Measurements from ENCODE around the gene DMXL1.

DNA sequence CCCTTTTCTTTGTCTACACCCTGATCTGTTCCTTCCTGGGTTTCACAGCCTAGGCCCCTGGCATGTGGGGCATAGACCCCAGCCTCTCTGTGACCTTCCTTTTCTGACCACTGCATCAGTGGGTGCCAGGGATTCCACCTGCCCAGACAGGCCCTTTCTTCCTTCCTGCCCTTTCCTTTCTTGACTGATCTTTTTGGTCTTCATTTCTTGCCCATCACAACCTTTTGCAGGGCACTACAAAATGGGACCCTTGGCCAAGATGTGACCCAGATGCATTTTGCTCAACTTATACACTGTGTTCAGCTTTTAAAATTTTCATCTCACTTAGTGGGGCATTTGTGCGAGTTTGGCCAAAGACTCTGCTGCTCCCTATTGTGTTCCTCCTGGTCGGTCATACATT lies 211.7 kb downstream of the DMXL1 start:
- TF ChIP-seq ZNF274 (IDR thresholded peaks at IDR 0.05; ENCODE audit: low read depth, low read length) (no peak), SUZ12 (IDR thresholded peaks at IDR 0.05; ENCODE audit: extremely low read depth, insufficient read depth, insufficient read length) (no peak), YY1 (IDR thresholded peaks at IDR 0.05; ENCODE audit: insufficient read depth, insufficient read length) (no peak)

Measured in NT2/D1 (cell line).